GM12891 (cell line): ENCODE results near the gene ARID2.

ENCODE experiments used
- PAX5 ChIP-seq: IDR thresholded peaks from 2 replicates; pipeline ENCODE4 v1.6.1; 2011; ENCODE audit warnings: low read length, moderate library complexity, mild to moderate bottlenecking; ENCODE audit not compliant: insufficient read depth, severe bottlenecking
- POLR2A ChIP-seq: IDR thresholded peaks from 2 replicates; pipeline ENCODE4 v1.6.1; 2011; ENCODE audit warnings: low read depth, low read length, control low read depth
- POLR2AphosphoS5 ChIP-seq: IDR thresholded peaks from 2 replicates; pipeline ENCODE4 v1.6.1; 2011; ENCODE audit warnings: low read depth, low read length, control low read depth
- POU2F2 ChIP-seq: IDR thresholded peaks from 2 replicates; pipeline ENCODE4 v1.6.1; 2011; ENCODE audit warnings: low read depth, mild to moderate bottlenecking, control low read depth, low read length, moderate library complexity
- SPI1 ChIP-seq: IDR thresholded peaks from 2 replicates; pipeline ENCODE4 v1.6.1; 2011; ENCODE audit warnings: low read depth, low read length, control low read depth
- TAF1 ChIP-seq: IDR thresholded peaks from 2 replicates; pipeline ENCODE4 v1.6.1; 2011; ENCODE audit warnings: low read depth, low read length, control low read depth

- no peak for TF ChIP-seq SPI1
- TF ChIP-seq POLR2A: no peak
- TF ChIP-seq POU2F2: no peak
- no peak for TF ChIP-seq POLR2AphosphoS5
- TF ChIP-seq TAF1: no peak
- no peak for TF ChIP-seq PAX5
Observed at GRCh38 chr12:45732936-45733335, 3.4 kb downstream of the ARID2 start.
